Stimulated activated CD8-positive, alpha-beta memory T cell treated with anti-CD3 and anti-CD28 coated beads, Interleukin-4, amount 100 ng/mL, for 4 hours (primary cell): ENCODE results near the gene EXOC6B.

Experiments used
- DNase-seq, 2 donors: peaks; one replicate each; pipeline ENCODE4 v3.0.0-alpha.2; 2020; ENCODE audit warnings: low read depth in 2 of 2, low spot score in 1 of 2

Gene EXOC6B

GRCh38 chr2:72291059-72291458 lies 534.8 kb downstream of the EXOC6B start:
- no peak for DNase-seq

- DNase-seq = no peak
These were observed 536.1 kb downstream of the EXOC6B start for GRCh38 chr2:72289736-72290135.

GRCh38 chr2:72289283-72289682 lies 536.5 kb downstream of the EXOC6B start:
- no peak for DNase-seq

GRCh38 chr2:72278046-72278445 lies 547.8 kb downstream of the EXOC6B start:
- no peak for DNase-seq

- no peak for DNase-seq
These were observed 549.0 kb downstream of the EXOC6B start for GRCh38 chr2:72276876-72277275.

GRCh38 chr2:72276356-72276755 lies 549.5 kb downstream of the EXOC6B start:
- no peak for DNase-seq

GRCh38 chr2:72275084-72275483 lies 550.7 kb downstream of the EXOC6B start:
- no peak for DNase-seq

- DNase-seq = no peak
These were observed 551.4 kb downstream of the EXOC6B start for GRCh38 chr2:72274380-72274797.

GRCh38 chr2:72273384-72273783 lies 552.4 kb downstream of the EXOC6B start:
- DNase-seq = no peak

GRCh38 chr2:72271766-72272641 lies 553.8 kb downstream of the EXOC6B start:
- DNase-seq = no peak

- no peak for DNase-seq
These were observed 554.6 kb downstream of the EXOC6B start for GRCh38 chr2:72271276-72271614.

GRCh38 chr2:72270556-72271275 lies 555.1 kb downstream of the EXOC6B start:
- no peak for DNase-seq

GRCh38 chr2:72263776-72264060 lies 562.1 kb downstream of the EXOC6B start:
- DNase-seq = no peak

- no peak for DNase-seq
These were observed 562.6 kb downstream of the EXOC6B start for GRCh38 chr2:72263043-72263775.

- DNase-seq = no peak
These were observed 564.8 kb downstream of the EXOC6B start for GRCh38 chr2:72261076-72261475.

- DNase-seq = no peak
These were observed 570.3 kb downstream of the EXOC6B start for GRCh38 chr2:72255540-72255939.

GRCh38 chr2:72254831-72255451 lies 570.9 kb downstream of the EXOC6B start:
- no peak for DNase-seq

GRCh38 chr2:72238311-72238710 lies 587.5 kb downstream of the EXOC6B start:
- DNase-seq = no peak

GRCh38 chr2:72237549-72237948 lies 588.3 kb downstream of the EXOC6B start:
- DNase-seq = no peak

GRCh38 chr2:72236445-72237067 lies 589.3 kb downstream of the EXOC6B start:
- no peak for DNase-seq
